HG02610 (cell line): ENCODE data around the gene UBR2.
"Not testable (repeated sequence)": the region's sequence is repeated elsewhere in the genome, so short reads cannot be mapped to it uniquely, and the experiment has no call there.

Experiments
- ATAC-seq: cut with Tn5 transposase; IDR thresholded peaks from one replicate; pipeline ENCODE4 v1.9.1; 2021; ENCODE audit warnings: mild to moderate bottlenecking, moderate library complexity; ENCODE audit not compliant: unreplicated experiment

Gene UBR2

GRCh38 chr6:42690151-42690702, 126.4 kb downstream of the UBR2 start:
- no peak for ATAC-seq

- no peak for ATAC-seq
Measured at GRCh38 chr6:42690872-42691271, 127.0 kb downstream of the UBR2 start.

DNA sequence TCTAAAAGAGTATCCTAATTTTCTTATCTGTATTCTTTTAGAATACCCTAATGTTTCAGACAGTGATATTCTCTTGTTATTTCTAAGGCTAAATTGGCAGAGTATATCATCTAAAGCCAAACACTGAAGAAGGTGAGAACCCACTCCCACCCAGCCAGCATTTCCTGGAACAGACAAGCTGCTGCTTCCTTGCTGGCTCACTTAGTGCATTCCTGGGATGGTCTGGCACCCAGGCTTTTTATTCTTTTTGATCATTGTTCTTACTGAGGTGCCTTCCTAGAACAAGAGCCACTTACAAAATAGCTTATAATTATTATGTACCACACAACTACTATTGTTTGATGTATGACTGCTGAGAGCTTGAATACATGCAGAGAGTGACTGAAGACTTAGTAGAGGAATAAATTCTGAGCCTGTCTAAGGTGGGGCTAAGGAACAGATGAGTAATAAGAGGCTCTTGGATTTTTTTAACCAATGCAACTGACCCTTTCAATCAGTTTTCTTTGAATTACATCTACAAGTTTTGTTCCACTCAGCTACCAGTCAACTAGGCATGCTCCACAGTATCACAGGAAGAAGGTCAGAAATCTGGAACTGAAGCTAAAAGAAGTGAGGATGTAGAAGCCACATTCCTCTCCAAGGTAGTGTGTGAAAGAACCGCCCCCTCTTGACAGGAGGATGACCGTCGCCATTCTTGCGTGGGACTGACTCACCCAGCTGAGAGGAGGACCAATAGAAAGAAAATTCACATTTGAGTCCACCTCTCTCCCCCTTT, 128.5 kb downstream of the UBR2 start:
- ATAC-seq = no peak

GRCh38 chr6:42693725-42694323, 130.0 kb downstream of the UBR2 start:
- no peak for ATAC-seq

GRCh38 chr6:42694586-42694985, 130.8 kb downstream of the UBR2 start:
- ATAC-seq = no peak

DNA sequence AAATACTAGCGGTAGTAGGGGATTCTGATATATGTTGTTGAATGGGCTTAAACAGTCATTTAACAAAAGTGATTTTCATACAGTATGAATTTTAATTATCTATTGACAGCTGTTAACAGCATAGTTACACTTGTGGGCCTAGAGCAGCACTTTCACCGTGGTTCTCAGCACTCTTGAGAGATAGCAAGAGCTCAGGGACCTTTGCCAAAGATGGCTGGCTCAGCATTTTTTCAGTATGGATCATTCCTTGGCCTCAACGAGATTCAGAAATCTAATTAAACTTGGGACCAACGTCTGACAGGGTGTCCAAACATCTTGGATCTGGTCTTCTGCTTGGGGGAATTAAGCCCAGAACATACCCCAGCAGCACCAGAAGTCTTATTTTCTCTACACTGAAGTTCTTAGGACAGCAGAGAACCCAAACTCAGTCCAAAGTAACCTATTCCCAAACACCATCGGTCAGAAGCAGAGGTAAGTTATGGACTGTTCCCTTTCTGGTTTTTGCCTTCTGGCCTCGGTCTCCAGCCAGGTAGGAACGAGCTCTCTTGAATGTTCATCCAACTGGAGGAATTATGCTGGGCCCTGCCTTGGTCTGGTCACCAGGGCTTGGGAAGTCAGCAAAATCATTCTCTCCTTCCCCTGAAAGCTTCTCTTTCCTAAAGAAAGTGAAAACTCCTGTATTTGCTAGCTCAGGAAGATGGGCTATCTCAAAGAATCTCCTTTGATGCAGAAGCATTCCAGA, 132.9 kb downstream of the UBR2 start:
- ATAC-seq = no peak

- no peak for ATAC-seq
Measured at GRCh38 chr6:42697268-42697655, 133.4 kb downstream of the UBR2 start.

GRCh38 chr6:42698217-42698616, 134.4 kb downstream of the UBR2 start:
- ATAC-seq = no peak

GRCh38 chr6:42702200-42702599, 138.4 kb downstream of the UBR2 start:
- ATAC-seq = no peak

DNA sequence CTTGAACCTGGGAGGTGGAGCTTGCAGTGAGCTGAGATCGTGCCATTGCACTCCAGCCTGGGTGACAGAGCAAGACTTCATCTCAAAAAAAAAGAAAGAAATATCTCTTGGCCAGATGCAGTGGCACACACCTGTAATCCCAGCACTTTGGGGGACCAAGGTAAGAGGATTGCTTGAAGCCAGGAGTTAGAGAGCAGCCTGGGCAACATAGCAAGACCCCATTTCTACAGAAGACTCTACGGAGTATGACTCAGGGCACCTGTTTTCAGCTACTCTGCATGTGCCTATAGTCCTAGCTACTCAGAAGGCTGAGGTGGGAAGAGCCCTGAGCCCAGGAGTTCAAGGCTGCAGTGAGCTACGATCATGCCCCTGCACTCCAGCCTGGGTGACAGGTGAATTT, 139.0 kb downstream of the UBR2 start:
- ATAC-seq = not testable (repeated sequence)

DNA sequence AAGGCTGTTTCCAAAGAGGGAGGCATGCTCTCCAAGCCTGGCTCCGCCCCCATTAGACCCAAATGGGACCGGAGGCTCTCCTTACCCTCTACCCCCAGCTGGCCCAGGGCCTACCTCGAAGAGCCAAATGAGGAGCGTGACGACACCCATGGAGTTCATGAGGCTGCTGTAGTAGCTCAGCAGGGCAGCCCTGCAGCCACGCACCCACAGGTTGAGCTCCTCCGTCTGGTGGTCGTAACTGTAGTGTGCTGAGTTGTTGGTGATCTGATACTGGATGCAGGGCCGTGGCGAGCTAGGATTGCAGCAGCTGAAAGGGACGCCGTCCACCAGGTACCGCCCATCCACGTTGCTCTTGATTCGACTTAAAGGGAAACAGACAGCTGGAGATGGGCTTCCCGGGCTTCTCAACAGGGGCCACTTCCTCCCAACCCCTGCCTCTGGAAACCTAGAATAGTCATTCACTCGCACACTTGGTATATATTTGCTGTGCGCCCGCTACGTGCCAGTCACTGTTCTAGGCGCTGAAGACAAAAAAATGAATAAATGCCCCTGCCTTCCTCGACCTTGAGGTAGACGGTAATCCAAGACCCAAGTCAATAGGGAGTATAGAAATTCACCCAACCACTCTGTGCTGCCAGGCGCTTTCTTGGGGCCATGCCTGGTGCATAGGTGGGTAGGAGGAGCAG, 140.6 kb downstream of the UBR2 start:
- ATAC-seq = no peak

DNA sequence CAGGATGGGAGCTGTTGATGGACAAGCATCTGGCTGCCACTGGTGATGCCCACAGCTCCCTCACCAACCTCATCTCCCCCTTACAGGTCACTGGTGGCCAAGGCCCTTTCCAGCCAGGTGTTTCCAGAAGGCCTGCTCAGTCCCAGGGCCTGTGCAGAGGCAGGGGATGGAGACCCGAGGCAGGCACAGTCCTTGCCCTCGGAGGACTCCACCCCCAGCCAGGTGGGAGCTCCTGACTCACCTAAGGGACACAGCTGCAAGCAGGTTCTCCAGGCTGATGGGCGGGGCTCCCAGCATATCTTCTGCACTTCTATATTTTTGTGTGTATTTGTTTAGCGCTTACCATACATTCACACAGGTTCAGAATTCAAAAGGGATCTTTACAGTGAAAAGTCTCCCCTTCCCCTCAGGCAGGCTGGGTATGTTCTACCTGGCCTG, 141.1 kb downstream of the UBR2 start:
- ATAC-seq = no peak

- ATAC-seq = no peak
Measured at GRCh38 chr6:42707595-42707994, 143.8 kb downstream of the UBR2 start.

- ATAC-seq = no peak
Measured at GRCh38 chr6:42708096-42708495, 144.3 kb downstream of the UBR2 start.

GRCh38 chr6:42709871-42710270, 146.0 kb downstream of the UBR2 start:
- no peak for ATAC-seq

DNA sequence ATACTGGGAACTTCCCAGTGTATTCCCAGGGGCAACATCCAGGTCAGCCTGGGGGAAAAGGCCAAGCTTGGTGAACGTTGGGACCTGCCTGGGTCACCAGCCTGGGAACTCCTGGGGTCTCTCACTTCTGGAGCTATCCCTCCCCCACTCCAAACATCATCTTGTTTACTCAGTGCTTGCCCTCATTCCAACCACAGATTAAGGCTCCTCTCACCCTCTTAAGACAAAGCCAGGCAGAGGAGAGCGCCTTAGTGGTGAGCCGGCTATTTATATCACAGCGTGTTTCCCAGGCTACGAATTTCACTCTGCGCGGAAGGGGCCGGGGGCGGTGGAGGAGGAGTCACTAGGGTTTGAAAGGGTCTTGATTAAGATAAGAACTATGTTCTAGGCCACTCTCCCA, 146.5 kb downstream of the UBR2 start:
- ATAC-seq = no peak

DNA sequence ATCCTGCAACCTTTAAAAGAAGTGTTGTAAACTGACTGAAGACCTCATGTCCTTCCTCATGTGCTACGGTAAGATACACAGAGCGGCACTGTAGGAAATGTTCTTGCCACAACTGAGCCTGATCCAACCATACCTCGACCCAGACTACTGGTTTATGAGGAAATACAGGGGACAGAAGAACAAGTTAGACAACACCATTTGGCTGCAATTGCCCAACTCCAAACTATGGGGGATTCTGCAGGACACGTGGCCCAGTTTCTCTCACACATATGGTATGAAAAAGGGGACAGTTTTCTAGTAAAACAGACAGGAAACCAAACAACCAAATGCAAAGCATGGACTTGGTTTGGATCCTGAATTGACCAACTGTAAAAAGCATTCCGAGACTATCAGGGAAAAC, 148.1 kb downstream of the UBR2 start:
- ATAC-seq = no peak

- ATAC-seq = no peak
Measured at GRCh38 chr6:42714098-42714761, 150.4 kb downstream of the UBR2 start.

DNA sequence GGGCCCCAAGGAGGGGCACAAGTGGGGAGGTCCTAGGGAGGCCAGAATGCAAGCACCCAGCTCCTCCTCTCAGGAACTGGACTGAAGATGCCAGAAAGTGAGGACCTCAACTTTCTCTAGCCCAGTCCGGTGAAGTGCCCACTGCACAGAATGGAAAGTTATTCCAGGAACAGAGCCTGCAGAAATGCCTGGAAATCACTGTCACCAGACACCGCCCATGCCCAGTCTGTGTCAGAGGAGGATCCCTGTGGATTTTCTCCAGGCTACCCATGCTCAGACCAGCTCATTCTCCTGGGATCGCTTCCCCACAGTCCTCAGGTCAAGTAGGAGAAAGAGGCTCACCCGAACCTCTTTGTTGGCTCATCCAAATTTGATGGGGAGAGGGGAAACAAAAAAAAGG, 152.0 kb downstream of the UBR2 start:
- ATAC-seq = no peak

DNA sequence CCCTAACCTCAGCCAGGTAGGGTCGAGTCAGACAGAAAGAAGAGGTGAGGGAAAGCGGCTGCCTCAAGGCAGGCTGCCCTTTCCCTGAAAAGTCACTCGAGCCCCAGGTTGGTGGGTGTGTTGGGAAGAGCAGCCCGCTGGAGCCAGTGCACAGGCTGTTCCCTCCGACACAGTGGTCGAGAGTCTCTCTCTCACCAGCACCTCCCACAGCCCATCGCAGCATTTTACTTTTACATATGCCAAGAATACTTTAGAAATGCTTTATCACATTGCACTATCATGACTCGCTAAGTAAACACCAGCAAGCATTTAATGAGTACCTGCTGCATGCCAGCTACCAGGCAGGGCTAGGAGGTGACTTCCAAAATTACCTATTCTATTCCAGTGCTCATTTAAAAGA, 156.9 kb downstream of the UBR2 start:
- no peak for ATAC-seq

DNA sequence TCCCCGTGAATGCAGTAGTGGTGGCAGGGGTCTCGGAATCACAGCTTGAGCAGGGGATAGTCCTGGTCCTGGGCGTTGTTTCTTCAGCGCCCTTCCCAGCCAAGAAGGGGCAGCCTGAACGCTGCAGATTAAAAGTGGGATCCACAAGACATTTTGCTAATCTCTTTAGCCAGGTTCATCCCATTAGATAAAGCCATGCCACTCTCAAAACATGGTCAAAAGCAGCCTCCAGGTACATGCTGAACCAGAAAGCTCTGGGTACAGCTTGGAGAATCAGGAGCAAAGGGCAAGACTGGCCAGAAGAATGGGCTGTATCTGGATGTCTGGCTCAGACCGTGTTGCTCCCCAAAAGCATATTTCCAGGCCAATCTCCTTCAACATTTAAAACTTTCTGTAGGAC, 158.7 kb downstream of the UBR2 start, which contains the start of gene PRPH2:
Gene PRPH2 (minus strand): TSS at position 101 of the 400 bp plus-strand sequence. CDS start 263 bp downstream, outside the sequence.
- ATAC-seq = no peak
